Stimulated activated naive B cell treated with anti-CD40 and anti-IgM and Interleukin-4, amounts not matched to agents 10 μg/mL and 1 μg/mL and 100 μg/mL, for 72 hours (primary cell): ENCODE data around the gene OR9A2.

ENCODE experiments used
- ATAC-seq, 2 donors: fragments of 150-1000 bp; cut with Tn5 transposase; replicated peaks; 2 replicates each; pipeline ENCODE4 v1.10.0; 2021; ENCODE audit warnings: moderate library complexity in 1 of 2
- DNase-seq: peaks from one replicate; pipeline ENCODE4 v3.0.0; 2021
- H3K27ac Mint-ChIP-seq: one replicate; pipeline ENCODE4 v1.8.0; 2022; ENCODE audit warnings: mild to moderate bottlenecking, mixed read lengths
- H3K27me3 Mint-ChIP-seq, 2 donors: one replicate each; pipeline ENCODE4 v1.8.0; 2022; ENCODE audit warnings: mixed read lengths in 2 of 2
- H3K36me3 Mint-ChIP-seq, 2 donors: one replicate each; pipeline ENCODE4 v1.8.0; 2022; ENCODE audit warnings: mixed read lengths in 2 of 2, mild to moderate bottlenecking in 1 of 2
- H3K4me1 Mint-ChIP-seq, 2 donors: one replicate each; pipeline ENCODE4 v1.8.0; 2022; ENCODE audit warnings: mixed read lengths in 2 of 2, mild to moderate bottlenecking in 1 of 2
- H3K4me3 Mint-ChIP-seq, 2 donors: one replicate each; pipeline ENCODE4 v1.8.0; 2022; ENCODE audit warnings: mild to moderate bottlenecking in 2 of 2, mixed read lengths in 2 of 2, moderate library complexity in 1 of 2
- H3K9me3 Mint-ChIP-seq, 2 donors: one replicate each; pipeline ENCODE4 v1.8.0; 2022; ENCODE audit warnings: mixed read lengths in 2 of 2, mild to moderate bottlenecking in 1 of 2

OR9A2 gene

GRCh38 chr7:143027032-143027431, at the start of gene OR9A2:
Gene OR9A2, minus strand, starts transcription at chr7:143027132. Its CDS starts 0 bp downstream, at chr7:143027132.
- ATAC-seq (no peak), DNase-seq (no peak)
- Mint-ChIP-seq H3K27me3 (no peaks in the 10 kb centered on the region), H3K27ac (no peak within 1 kb of the TSS), H3K9me3 (peaks cover 0 to 10% of the 10 kb centered on the region in 2 donors), H3K4me3 (no peak within 1 kb of the TSS), H3K4me1 (peaks cover 10 to 12% of the 10 kb centered on the region in 2 donors), H3K36me3 (peaks cover 0 to 2% of the 10 kb centered on the region in 2 donors)

DNA sequence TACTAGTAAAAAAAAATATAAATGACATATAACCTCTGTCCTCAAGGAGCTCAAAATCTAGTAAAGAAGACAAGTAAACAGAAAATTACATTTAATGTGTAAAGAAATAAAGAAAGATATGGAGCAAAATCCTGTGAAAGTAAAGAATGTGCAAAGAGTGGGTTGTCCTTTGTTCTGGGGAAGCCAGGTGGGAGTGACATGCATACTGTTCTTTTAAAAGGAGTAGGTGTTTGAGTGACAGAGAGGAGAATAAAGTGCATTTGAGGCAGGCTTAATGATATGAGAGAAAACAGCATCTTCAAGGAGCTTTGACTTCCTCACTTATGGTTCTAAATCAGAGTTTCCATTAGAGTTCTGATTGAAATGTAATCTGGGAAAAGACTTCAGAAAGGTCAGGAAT, 47.2 kb upstream of the OR9A2 start:
- Mint-ChIP-seq H3K4me1 (peaks cover 15 to 50% of the 10 kb centered on the region in 2 donors), H3K27ac (no peak overlapping the region), H3K9me3 (peaks cover 5 to 7% of the 10 kb centered on the region in 2 donors), H3K36me3 (peaks cover 5 to 17% of the 10 kb centered on the region in 2 donors), H3K4me3 (no peak overlapping the region), H3K27me3 (no peaks in the 10 kb centered on the region)
- ATAC-seq (no peak), DNase-seq (no peak)

DNA sequence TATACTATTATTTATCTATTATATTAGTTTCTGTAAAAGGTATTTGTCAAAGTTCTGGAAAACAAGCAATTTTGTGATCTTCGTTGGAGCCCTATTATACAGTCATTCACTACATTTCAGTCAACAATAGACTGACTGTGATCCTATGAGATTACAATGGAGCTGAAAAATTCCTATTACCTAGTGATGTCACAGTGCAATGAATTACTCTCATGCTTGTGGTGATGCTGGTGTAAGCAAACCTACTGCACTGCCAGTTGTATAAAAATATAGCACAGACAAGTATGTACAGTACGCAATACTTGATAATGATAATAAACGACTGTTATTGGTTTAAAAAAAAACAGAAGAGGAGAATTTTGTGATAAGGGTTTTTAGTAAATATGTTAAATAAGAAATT, 46.6 kb upstream of the OR9A2 start:
- no peak for DNase-seq
- Mint-ChIP-seq H3K9me3 (peaks cover under 1 to 4% of the 10 kb centered on the region in 2 donors), H3K4me1 (peaks cover 18 to 55% of the 10 kb centered on the region in 2 donors), H3K27ac (no peak overlapping the region), H3K4me3 (no peak overlapping the region), H3K36me3 (peaks cover 3 to 11% of the 10 kb centered on the region in 2 donors), H3K27me3 (no peaks in the 10 kb centered on the region)
- ATAC-seq: no peak

DNA sequence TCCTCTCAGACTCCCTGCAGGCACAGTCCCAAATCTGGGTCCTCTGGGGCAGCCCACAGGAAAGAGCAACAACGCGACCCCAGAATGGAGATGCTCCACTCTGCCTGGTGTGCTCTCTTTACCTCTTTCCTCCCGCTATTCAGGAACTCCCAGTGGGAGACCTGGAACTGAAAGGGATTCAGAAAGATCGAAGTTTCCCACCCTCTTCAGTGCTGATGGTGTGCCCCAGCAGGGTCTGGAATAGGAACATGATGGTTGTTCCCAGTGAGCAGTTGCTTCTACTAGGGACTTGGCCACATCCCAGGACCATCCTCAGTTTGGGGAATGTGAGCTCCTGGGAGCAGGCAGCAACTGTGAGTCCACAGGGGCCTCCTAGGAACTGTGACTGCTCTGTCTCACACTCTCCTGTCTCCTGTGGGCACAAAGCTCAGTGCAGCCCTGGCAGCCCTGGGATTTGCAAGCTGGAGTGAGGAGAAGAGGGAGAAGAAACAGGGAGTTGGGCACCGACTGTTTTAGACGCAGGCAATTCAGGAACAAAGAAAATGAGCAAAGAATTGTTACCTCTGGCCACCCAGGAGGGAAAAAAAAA, 43.1 kb upstream of the OR9A2 start:
- Mint-ChIP-seq H3K36me3 (peaks cover 0 to 4% of the 10 kb centered on the region in 2 donors), H3K9me3 (peaks cover 0 to 4% of the 10 kb centered on the region in 2 donors), H3K4me1 (peaks cover 7 to 32% of the 10 kb centered on the region in 2 donors), H3K27ac (no peak overlapping the region), H3K27me3 (no peaks in the 10 kb centered on the region), H3K4me3 (no peak overlapping the region)
- ATAC-seq (no peak), DNase-seq (no peak)

DNA sequence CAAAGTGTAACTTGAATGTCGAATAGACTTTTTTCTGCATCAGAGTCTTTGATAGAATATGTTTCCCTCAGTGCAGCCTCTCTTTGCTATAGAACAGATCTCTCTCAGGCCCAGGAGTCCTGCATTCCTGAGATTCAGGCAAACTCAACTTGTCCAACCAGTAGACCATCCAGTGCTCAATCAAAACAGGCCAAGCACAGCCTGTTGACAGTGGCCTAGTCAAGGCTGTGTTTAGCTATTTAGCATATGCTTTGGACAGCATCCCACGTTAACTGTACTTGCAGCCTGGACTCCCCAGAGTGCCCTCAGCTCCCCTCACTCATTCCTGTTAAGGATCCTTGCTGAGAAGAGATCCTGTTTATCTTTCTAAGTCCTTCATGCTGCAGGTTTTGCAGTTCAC, 41.5 kb upstream of the OR9A2 start:
- H3K4me1 Mint-ChIP-seq: peaks cover 7 to 24% of the 10 kb centered on the region in 2 donors
- H3K36me3 Mint-ChIP-seq: peaks cover 0 to 4% of the 10 kb centered on the region in 2 donors
- H3K9me3 Mint-ChIP-seq: peaks cover 4 to 6% of the 10 kb centered on the region in 2 donors
- H3K27ac Mint-ChIP-seq: no peak overlapping the region
- H3K27me3 Mint-ChIP-seq: no peaks in the 10 kb centered on the region
- DNase-seq (no peak), ATAC-seq (no peak)
- H3K4me3 Mint-ChIP-seq: no peak overlapping the region

GRCh38 chr7:143063741-143064140, 36.8 kb upstream of the OR9A2 start:
- DNase-seq (no peak), ATAC-seq (no peak)
- no peak overlapping the region for H3K27ac Mint-ChIP-seq
- no peaks in the 10 kb centered on the region for H3K27me3 Mint-ChIP-seq
- H3K4me1 Mint-ChIP-seq: peaks cover 20 to 21% of the 10 kb centered on the region in 2 donors
- H3K4me3 Mint-ChIP-seq: no peak overlapping the region
- peaks cover 9% of the 10 kb centered on the region in 2 donors for H3K9me3 Mint-ChIP-seq
- H3K36me3 Mint-ChIP-seq: peaks cover 4 to 6% of the 10 kb centered on the region in 2 donors

GRCh38 chr7:143055754-143056153, 28.8 kb upstream of the OR9A2 start:
- Mint-ChIP-seq H3K27me3 (no peaks in the 10 kb centered on the region), H3K27ac (no peak overlapping the region), H3K4me3 (no peak overlapping the region), H3K9me3 (no peaks in the 10 kb centered on the region), H3K4me1 (peaks cover 18 to 41% of the 10 kb centered on the region in 2 donors), H3K36me3 (no peaks in the 10 kb centered on the region)
- ATAC-seq: no peak
- DNase-seq: no peak

GRCh38 chr7:143054621-143055020, 27.7 kb upstream of the OR9A2 start:
- H3K4me1 Mint-ChIP-seq: peaks cover 21 to 45% of the 10 kb centered on the region in 2 donors
- no peaks in the 10 kb centered on the region for H3K36me3 Mint-ChIP-seq
- no peak overlapping the region for H3K4me3 Mint-ChIP-seq
- ATAC-seq (no peak), DNase-seq (no peak)
- no peaks in the 10 kb centered on the region for H3K9me3 Mint-ChIP-seq
- H3K27me3 Mint-ChIP-seq: no peaks in the 10 kb centered on the region
- H3K27ac Mint-ChIP-seq: no peak overlapping the region

DNA sequence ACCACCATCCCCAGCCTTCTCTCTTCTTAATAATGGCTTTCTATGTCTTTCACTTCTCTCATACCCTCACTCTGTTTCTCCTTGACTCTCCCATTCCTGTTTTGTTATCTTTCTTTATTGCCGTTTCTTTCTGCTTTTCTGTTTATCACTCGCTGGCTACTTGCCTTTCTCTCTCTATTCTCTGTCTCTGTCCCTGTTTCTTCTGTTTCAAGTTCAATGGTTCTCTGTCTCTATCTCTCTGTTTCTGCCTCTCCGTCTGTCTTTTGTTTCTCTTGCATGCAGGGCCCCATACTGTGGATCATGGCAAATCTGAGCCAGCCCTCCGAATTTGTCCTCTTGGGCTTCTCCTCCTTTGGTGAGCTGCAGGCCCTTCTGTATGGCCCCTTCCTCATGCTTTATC, 25.1 kb upstream of the OR9A2 start, which contains the start of gene OR6V1:
Gene OR6V1, plus strand, starts transcription at position 301 of the 400 bp plus-strand sequence. Its CDS starts 0 bp downstream, at position 301.
- DNase-seq (no peak), ATAC-seq (no peak)
- H3K4me1 Mint-ChIP-seq: peaks cover 39 to 63% of the 10 kb centered on the region in 2 donors
- no peak within 1 kb of the TSS for H3K4me3 Mint-ChIP-seq
- H3K36me3 Mint-ChIP-seq: peaks cover 0 to 1% of the 10 kb centered on the region in 2 donors
- no peaks in the 10 kb centered on the region for H3K9me3 Mint-ChIP-seq
- no peak within 1 kb of the TSS for H3K27ac Mint-ChIP-seq
- no peaks in the 10 kb centered on the region for H3K27me3 Mint-ChIP-seq

DNA sequence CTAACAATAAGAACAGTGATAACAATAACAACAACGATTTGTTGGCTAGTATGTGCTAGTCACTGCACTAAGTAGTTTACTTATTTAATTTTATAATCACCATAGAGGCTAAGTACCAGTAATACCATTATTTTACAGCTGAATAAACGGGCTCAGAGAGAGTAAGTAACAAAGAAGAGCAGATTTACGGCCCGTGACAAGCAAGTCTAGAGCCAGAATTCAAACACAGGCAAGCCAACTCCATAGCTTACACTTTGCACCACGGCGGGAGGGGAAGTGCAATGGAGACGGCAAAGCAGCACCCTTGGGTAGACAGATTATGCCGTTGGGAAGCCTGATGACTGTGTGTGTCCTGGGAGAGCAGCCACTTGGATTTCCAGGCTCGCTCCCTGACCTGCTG, 24.0 kb upstream of the OR9A2 start:
- no peaks in the 10 kb centered on the region for H3K9me3 Mint-ChIP-seq
- H3K4me3 Mint-ChIP-seq: no peak overlapping the region
- no peaks in the 10 kb centered on the region for H3K27me3 Mint-ChIP-seq
- no peak overlapping the region for H3K27ac Mint-ChIP-seq
- no peak for DNase-seq
- H3K36me3 Mint-ChIP-seq: peaks cover 0 to 1% of the 10 kb centered on the region in 2 donors
- peaks cover 44 to 72% of the 10 kb centered on the region in 2 donors for H3K4me1 Mint-ChIP-seq
- ATAC-seq: no peak

GRCh38 chr7:143049362-143049761, 22.4 kb upstream of the OR9A2 start:
- H3K4me3 Mint-ChIP-seq: peak overlapping the region in 1 of 2 donors; percentile 7
- peak; percentile 44 to 49 for ATAC-seq

GRCh38 chr7:143048827-143049226, 21.9 kb upstream of the OR9A2 start:
- DNase-seq (no peak), ATAC-seq (peak; percentile 71)
- Mint-ChIP-seq H3K4me1 (peaks cover 47 to 70% of the 10 kb centered on the region in 2 donors), H3K27me3 (no peaks in the 10 kb centered on the region), H3K27ac (no peak overlapping the region), H3K36me3 (peaks cover 0 to 1% of the 10 kb centered on the region in 2 donors), H3K9me3 (no peaks in the 10 kb centered on the region), H3K4me3 (no peak overlapping the region)

More at GRCh38 chr7:143049362-143049761, 22.4 kb upstream of the OR9A2 start:
- no peak overlapping the region for H3K27ac Mint-ChIP-seq
- H3K9me3 Mint-ChIP-seq: no peaks in the 10 kb centered on the region
- H3K4me1 Mint-ChIP-seq: peaks cover 47 to 72% of the 10 kb centered on the region in 2 donors
- H3K27me3 Mint-ChIP-seq: no peaks in the 10 kb centered on the region
- no peak for DNase-seq
- peaks cover 0 to 1% of the 10 kb centered on the region in 2 donors for H3K36me3 Mint-ChIP-seq

DNA sequence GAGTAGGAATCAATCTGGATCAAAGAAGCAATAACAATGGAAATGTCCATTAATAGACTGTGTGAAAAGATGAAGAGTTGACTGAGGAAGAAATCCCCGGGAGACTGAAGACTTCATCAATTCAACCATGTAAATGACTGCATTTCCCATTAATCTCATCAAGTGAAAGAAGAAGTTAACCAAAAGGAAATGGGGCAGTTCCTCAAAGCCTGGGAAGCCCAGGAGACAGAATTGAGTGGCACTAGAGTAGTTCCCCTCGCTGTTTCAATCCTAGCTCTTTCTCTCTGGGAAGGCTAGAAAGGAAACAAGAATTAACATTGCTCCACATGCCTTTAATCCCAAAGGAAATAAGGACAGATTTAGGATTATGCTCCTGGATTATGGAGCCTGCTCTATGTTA, 20.4 kb upstream of the OR9A2 start:
- no peak for DNase-seq
- Mint-ChIP-seq H3K4me1 (peaks cover 50 to 70% of the 10 kb centered on the region in 2 donors), H3K27me3 (no peaks in the 10 kb centered on the region), H3K36me3 (peaks cover 0 to 1% of the 10 kb centered on the region in 2 donors), H3K27ac (no peak overlapping the region), H3K9me3 (no peaks in the 10 kb centered on the region), H3K4me3 (no peak overlapping the region)
- peak in 1 of 2 donors; percentile 60 for ATAC-seq

GRCh38 chr7:143046426-143046851, 19.5 kb upstream of the OR9A2 start:
- no peak for ATAC-seq

DNA sequence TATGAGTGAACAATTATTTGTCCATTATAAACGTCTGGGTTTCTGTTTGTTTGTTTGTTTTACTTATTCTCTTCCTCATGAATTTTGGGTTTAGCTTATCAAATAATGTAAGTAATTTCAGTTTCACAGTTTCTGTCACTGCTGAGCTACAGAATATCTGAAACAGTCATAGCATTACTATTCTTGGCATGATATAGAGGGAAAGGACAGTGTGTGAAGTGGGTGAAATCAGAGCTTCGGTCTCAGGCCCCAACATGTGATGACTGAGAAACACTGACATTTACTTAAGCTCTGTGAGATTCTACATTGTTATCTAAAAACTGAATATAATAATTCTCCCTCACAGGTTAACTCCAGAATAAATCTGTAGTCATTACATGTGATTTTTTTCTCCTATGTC, 16.5 kb upstream of the OR9A2 start:
- Mint-ChIP-seq H3K27ac (no peak overlapping the region), H3K9me3 (no peaks in the 10 kb centered on the region), H3K4me3 (no peak overlapping the region), H3K36me3 (peaks cover 0 to under 1% of the 10 kb centered on the region in 2 donors), H3K4me1 (peaks cover 33 to 42% of the 10 kb centered on the region in 2 donors), H3K27me3 (no peaks in the 10 kb centered on the region)
- ATAC-seq (no peak), DNase-seq (no peak)

More at GRCh38 chr7:143046426-143046851, 19.5 kb upstream of the OR9A2 start:
- DNase-seq: no peak
- peaks cover 47 to 62% of the 10 kb centered on the region in 2 donors for H3K4me1 Mint-ChIP-seq
- H3K27ac Mint-ChIP-seq: no peak overlapping the region
- H3K36me3 Mint-ChIP-seq: peaks cover 0 to 1% of the 10 kb centered on the region in 2 donors
- H3K27me3 Mint-ChIP-seq: no peaks in the 10 kb centered on the region
- no peaks in the 10 kb centered on the region for H3K9me3 Mint-ChIP-seq
- no peak overlapping the region for H3K4me3 Mint-ChIP-seq
